Inflammatory macrophage (primary cell): ENCODE results near the gene AEBP1.

Experiments
- DNase-seq, 2 donors: peaks; one replicate each; pipeline ENCODE4 v3.0.0-alpha.2; 2020 to 2022

AEBP1 gene

DNA sequence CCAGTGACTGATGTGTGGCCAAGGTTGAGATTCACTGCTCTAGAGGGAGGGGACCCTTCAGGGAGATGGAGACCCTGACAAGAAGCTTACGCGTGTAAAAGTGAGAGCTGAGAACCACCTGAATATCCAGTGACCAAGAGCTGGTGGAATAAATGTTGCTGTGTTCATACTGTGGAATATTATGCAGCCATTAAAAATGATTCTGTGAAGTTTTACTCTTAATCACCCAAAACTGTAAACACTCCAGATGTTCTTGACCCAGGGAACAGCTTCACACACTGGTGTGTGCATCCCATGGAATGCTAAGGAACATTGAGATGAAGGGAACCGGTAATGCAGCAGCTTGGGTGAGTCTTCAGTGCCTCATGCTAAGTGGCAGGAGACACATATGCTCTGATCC, 17.5 kb upstream of the AEBP1 start:
- no peak for DNase-seq

DNA sequence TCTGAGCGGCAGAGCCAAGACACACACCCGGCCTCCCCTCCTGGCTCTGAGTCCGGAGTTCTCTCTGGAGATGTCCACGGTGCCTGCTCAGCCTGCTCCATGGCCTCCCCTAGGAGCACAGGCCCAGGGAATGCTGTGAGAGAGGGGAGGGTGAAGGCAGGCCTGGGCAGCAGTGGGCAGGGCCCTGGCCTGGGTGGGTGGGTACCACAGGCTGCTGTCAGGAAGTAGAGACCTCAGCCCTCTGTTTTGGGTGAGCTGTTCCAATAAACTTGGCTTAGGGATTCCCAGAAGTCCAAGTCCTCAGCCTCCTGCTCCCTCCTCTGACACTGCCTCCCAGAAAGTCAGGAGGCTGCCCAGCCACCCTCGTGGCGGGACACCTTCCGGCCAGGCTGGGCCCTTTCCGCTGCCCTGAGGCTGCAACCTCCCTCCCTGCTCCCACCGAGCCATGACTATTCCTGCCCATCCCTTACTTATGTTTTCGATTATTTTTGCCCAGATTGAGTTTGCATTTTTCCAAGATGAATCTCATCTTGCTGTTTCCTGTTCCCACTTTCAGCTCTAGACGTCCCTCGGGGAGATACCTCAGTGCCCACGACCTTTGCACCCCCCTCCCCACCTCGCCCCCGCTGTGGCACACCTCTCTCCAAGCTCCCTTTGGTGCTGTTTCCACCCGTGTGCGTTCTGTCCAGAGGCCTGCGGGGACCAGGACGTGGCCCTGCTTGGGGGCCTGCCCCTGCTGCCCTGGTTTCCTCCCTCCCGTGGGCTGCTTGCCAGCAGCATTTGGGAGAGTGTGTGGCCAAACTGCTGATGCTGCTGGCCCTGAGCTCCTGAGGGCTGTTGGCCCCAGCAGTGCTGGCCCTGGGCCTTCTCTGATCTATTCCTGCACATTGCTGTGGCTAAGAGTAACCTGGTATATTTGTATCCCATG, 16.0 kb upstream of the AEBP1 start:
- DNase-seq, result no peak

DNA sequence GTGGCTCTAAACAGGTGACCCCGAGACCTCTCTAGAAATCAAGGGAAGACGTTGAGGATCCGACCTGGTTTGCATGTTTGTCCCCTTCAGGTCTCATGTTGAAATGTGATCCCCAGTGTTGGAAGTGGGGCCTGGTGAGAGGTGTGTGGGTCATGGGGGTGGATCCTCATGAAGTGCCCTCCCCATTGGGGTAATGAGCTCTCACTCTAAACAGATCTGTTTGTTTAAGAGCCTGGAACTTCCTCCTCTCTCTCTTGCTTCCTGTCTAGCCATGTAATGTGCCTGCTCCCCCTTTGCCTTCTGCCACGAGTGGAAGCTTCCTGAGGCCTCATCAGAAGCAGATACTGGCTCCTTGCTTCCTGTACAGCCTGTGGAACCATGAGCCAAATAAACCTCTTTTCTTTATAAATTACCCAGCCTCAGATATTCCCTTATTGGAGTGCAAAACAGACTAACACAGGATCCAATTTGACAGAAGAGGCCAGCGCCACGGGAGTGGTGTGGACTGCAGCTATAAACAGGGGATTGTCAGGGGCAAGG, 11.0 kb upstream of the AEBP1 start:
- no peak for DNase-seq

DNA sequence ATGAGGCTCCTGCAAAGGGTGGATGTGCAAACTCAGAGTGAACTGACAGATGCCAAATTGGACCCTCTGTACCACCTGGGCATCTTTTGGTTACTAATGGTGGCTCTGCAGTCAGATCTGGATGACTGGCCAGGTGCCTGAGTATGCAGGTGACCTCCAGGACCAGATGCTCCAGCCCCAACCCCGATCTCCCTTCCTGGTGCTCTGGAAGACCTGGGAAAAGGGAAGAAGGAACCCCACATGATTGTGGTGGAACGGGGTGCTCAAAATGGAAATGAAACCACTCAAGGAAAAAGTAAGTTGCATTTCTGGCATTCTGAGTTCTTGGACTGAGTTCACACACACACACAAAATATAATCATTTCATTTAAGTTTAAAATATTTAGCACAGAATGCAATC, 9.8 kb upstream of the AEBP1 start:
- peak in 1 of 2 donors; percentile 6 for DNase-seq

DNA sequence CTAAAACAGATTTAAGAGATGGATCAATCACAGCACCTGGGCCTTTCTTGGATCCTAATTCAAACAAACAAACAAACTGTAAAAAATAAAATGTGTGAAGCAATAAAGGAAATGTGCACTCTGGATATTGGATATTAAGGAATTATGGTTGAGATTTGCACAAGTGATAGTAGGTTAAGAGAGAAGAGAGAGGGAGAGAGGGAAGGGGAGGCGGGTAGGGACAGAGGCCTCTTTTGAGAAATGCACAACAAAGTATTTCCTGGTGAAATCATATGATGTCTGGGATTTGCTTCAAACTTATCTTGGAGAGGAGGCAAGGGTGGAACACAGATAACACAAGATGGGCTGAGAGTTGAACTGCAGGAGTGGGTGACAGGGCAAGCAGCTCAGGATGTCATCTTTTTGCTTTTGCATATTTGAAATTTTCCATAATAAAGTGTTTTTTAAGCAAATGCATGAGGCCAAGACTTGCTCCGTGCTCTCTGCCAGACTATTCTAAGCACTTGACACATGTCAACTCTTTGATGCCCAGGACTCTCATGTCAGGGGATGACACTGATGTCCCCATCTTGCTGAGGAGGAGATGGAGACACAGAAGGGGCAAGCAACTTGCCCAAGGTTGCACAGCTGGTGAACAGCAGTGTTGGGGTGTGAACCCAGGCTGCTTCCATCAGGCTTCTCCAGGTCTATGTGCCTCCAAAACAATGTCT, 9.1 kb upstream of the AEBP1 start:
- no peak for DNase-seq

DNA sequence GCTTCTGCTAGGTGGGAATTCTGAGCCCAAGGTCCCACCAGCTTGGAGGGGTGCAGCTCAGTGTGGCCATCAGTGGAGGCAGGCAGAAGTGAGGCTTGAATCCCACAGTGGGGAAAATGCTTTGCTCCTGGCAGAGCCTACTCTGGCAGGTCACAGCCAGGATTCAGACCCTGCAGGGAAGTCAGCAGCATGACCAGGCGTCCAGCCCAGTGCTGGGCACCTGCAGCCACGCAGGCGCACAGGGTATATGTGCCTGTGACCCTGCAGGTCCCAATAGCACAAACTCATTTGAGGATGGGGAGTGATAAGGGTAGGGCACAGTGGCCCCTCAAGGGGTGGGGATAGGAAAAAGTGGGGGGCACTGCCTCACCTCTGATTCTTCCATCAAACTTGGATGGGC, 8.4 kb upstream of the AEBP1 start:
- no peak for DNase-seq

DNA sequence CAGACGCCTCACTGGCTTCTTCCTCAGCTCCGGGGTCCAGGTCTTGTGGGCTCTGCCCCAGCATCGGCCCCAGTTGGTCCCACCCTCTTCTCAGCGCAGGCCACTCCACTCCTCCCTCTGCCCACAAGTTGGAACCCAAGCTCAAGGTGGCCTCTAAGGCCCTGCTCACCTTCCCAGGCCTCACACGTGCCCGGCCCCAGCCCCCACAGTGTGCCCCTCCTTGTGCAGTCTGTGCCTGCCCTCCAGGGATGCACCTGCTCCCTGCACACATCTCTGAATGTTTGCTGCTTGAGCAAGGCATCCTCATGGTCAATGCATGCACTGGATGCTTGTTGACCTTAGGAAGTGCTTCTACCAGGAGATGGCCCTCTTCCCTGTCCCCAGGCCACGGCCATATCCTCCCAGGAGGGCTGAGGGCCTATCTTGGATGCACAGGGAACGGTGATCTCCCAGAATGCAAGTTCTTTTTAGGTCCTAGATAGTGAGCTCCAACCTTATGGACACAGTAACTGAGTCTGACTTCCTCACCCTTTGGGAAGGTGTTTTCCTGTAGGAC, 7.7 kb upstream of the AEBP1 start:
- no peak for DNase-seq

DNA sequence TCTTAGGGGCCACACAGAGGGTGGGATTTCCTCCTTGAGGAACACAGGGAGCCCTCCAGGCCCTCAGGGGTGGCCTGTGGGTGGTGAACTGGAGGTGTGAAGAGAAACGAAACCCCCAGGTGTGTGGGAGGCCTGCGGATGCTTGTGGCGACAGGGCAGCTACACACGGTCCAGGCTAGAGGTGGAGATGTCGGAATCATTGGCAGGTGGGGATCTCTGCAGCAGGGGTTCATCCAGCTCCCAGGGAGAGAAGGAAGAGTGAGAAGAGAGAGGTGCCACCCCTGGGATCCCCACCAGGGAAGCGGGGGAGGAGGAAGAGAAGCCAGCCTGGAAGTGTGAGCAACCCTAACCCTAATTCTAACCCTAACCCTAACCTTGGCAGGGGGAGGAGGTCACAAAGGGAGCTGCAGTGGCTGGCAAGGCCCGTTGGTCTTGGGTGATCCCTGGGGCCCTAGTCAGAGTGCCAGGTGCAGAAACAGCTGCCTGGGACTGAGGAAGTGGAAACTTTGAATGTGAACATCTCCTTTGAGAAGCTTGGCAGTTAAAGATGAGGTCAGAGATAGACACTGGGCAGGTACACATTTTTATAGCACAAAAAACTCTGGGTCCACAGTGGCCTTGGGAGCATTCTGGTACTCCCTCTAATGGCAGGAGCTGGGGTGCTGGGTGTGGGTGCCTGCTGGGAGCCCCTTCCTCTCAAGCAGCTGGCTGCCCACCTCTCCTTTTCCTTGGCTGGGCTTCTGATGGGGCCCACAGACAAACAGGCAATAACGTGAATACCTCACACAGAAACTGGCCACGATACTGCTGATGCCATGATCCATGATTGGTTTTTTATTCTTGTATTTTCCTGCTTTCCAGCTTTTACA, 6.8 kb upstream of the AEBP1 start:
- DNase-seq, result no peak

DNA sequence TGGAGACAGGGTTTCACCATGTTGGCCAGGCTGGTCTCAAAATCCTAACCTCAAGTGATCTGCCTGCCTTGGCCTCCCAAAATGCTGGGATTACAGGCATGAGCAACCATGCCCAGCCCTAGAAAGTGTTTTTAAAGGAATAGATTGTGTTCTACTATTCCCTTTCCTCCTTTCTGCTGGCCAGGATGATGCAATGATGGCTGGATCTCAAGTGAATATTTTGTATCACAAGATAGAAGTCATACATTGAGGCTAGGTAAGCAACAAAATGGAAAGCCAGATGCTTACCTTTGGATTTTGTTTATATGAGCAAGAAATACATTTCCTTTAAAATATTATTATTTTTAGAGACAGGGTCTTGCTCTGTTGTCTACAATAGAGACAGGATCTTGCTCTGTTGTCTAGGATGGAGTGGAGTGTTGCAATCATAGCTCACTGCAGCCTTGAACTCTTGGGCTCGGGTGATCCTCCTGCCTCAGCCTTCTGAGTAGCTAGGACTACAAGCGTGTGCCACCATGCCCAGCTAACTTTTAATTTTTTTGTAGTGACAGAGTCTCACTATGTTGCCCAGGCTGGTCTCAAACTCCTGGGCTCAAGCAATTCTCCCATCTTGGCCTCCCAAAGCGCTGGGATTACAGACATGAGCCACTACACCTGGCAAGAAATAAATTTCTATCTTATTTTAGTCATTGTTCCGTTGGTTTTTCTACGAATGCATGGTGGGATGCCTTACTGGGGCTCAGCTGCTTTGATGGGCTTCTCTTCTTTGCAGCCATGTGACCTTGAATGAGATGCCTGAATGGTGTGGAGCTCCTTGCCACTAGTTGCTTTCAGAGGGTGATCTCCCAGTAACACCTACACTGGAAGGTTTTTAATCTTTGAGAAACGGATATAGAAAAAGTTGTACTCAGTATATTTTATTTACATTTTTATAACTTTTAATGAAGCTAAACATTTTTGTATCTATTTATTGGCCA, 5.8 kb upstream of the AEBP1 start:
- DNase-seq, result no peak

DNA sequence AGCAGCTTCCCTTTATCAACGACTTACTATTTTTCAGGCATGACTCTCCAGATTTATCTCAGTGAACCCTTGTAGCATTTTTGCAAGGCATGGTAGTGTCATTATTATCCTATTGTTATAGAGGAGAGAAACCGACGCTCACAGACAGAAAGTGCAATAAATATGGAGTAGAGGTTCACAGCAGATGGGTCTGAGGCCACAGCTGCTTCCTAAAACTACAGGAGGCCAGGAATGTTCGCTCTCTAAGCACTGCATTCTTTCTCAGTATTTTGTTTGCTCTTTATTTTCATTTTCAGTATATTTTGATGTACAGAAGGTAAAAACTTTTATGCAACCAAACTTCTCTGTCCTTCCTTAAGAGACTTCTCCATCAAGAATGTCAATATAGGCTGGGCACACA, 4.5 kb upstream of the AEBP1 start:
- DNase-seq, result no peak

DNA sequence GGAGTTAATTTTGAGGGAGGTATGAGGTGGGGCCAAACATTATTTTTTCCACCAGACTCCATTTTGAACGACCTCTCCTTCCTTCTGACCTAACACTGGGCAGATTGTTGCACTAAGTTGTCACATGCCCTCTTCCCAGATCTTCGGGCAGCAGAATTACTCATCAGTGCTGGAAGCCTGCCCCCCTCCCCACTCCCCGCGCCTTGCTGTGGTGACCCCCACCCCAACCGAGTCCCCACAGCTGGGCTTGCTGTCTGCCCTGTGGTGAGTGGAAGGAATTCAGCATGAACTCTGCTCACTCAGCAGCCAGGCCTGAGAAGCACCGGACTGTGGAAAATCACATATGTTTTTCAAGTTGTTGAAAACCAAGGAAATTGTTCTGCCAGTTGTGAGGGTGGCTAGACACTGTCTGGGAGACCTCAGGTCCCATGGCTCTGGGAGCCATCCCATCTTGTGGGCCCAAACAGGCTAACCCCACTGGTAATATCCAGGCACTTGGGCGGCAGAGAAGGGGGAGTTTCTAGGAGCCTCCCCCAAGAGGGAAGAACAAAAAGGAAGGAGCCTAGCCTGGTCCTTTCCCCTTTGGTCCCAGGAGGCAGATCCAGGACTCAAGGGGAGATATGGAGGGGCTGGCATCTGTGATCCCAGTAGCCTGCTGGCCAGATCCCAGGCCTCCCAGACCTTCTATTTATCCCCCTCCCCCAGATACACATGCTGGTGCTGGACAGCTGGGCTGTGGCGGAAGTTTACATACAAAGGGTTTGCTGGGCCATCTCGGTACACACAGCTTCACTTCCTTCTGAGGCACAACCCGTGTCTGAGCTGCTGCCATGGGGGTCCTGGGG, 3.5 kb upstream of the AEBP1 start:
- no peak for DNase-seq

DNA sequence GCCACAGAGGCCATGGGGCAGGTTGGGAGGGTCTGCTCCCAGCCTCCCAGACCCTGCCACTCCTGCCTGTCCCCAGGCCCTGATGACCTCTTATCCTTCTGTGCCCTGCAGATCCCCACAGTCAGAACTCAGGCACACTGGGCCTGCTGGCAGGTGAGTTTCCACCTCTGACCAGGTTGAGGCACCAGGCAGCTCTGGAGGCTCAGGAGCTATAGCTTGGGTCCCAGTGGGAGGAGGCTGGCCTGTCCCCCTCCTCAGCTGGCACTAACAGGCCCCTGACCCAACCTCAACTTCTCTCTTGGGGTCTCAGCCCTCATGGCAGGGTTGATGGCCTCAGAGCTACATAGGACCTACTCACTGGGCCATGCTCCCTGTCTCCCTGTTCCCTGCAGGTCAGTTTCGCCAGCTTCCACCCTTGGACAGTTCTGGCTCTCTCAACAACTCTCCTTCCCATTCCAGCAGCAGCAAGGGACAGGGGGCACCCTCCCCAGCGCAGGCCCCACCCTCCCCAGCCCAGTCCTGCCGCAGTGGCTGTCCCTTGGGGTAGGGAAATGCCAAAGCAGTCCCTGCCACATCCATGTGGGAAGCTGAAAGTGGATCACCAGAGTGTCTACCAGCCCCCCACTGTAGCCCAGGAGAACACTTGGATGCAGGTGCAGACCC, 2.7 kb upstream of the AEBP1 start:
- no peak for DNase-seq

DNA sequence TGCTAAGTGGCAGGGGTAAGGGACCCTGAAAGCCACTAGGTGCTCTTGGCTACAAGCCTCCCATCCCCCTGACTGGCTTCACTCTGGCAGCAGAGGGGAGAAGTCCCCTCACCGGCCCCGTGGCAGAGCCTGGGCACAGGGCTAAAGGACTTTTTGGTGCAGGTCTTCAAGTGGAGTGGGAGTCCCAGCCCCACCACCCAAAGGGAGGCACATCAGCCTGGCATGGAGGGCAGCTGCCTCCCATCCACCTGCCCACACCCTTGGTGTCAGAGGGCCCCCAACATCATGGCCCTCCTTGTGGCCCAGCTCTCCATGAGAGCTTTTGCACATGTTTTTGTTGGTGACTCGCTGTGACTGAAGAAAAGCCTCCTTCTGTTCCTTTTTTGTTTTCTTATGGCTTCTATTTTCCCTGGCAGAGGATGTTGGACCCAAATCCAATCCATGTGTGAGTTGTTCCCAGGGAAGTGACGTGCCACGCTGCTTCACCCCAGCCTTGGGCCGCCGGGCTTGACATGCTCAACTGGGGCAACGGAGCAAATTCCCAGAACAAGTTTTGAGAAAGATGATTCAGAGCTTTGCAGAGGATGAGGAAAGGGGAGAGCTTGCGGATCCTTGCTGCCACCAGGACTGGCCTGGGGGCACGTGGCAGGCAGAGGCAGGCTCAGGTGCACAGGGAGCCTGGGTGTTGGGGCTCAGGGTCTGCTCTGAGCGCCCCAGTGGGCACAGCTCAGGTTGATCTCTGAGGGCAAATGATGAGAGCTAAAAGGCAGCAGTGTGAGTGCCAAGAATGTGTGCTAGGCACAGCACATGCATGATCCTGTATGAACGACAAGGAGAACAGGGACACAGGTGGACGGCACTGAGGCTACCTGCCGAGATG, 1.9 kb upstream of the AEBP1 start:
- no peak for DNase-seq

DNA sequence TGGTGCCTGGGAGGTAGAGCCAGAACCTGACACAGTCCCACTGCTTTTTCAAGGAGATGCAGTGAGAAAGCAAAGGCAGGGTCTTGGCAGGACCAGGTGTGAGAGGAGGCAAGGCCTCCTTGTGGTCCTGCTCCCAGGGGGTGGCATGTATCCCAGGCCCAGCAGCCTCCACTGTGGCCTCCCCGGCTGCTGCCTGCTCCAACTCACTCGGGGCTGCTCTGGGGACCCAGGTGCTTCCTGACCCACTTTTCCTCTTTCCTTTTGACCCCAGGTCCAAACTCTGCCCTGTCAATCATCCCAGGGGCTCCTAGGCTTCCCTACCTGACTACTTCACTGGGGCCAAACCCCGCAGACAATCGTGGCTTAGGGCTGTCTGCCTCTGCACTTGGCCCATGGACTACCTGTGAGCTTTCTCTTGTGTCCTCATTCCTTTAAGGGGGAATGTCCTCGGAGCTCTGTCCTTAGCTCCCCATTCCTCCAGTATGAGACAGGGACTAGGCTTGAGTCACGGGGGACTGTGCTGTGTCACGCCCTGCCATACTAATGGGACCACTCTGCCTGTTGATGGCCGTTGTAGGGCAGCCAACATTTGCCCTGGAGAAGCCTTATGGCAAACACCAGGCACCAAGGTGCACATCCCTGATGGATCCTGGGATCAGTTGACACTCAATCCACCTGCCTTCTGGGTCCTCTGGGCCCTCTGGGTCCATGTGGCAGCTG, 1.1 kb upstream of the AEBP1 start:
- DNase-seq, result no peak

DNA sequence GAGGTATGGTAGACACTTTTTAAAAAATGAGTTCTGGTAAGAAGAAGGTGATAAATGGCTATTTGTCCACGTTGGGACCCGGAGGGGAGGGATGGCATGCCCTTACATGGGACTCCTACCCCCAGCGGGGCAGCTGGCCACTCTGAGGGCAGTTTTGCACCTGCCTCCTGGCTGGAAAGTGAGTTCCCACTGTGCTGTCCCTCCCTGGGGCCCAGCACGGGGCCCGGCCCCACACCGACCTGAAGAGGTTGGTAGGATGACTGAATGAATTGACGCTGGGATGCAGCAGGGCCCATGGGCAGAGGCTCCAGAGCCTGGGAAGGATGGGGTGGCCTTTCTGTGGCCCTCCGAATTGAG, 601 bp upstream of the AEBP1 start:
- no peak for DNase-seq

DNA sequence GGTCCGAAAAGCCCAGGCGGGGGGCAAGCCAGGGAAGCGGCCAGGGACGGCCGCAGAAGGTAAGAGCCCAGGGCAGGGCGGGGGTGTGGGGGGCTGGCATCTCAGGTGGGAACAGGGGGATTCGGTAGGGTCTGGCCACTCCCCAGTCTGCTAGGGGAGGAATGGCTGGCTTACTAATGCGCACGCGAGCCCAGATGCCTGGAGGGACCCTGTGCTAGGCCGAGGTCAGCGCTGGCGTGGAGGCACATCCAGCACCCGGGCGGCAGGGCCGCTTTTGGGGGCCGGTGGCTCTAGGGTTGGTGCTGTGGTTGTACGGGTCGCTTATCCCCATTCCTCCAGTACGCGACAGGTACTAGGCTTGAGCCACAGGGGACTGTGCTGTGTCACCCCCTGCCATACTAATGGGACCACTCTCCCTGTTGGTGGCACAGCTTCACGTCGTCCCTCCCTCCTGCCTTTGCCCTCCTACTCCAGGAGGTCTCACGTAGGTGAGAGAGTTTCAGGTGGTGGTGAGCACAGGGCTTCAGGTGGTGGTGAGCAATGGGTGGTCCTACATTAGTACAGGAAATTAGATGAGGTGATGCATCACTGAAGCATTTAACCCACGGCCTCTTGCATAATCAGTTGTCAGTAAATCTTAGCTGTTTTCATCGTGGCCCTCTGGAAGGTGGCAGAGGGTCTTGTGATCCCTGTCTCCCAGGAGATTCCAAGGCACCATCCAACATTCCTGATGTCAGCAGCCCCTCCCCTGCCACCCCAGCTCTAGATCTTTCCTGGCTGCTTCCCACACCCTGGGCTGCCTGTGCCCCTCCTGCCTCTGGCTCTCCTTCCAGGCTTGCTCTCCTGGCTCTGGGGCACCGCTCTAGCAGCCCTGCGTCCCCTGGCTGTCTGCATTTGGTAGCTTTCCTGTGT, 971 bp downstream of the AEBP1 start:
- no peak for DNase-seq

DNA sequence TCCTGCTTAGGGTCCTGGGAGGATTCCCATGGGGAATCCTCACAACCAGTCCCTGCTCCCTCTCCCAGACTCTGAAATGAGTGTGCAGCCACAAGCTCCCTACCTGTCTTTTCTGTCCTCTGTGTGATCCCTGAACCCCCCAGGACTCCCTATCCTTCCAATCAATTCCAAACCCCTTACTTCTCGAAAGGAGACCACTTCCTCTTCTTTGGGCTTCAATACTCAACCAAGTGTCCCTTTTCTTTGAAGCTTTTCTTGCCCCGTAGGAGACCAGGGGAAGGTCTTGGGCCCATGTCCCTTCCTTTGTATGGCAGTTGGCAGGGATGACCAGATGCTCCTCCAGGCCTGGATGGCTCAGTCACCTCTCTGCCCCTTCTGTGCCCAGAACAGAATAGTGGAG, 1.7 kb downstream of the AEBP1 start:
- no peak for DNase-seq
